CD4-positive, CD25-positive, alpha-beta regulatory T cell (primary cell): ENCODE measurements around the gene WDR43. TPM values are rescaled to one million over a fixed set of nuclear protein-coding genes. Genes with fewer than 3 reads are reported as not detected.

Experiments used
- ATAC-seq, 2 donors: fragments of 150-1000 bp; cut with Tn5 transposase; one replicate each; pipeline ENCODE4 v1.10.0; 2021; ENCODE audit warnings: low read depth in 2 of 2, moderate number of reproducible peaks in 2 of 2, moderate library complexity in 1 of 2
- DNase-seq, 3 donors: peaks; one replicate each; pipeline versions ENCODE4 v3.0.0 to v3.0.0-alpha.2; 2012 to 2022; ENCODE audit warnings: mixed read lengths in 1 of 3
- H3K27ac ChIP-seq: one replicate; pipeline ENCODE4 v1.7.0; 2013; ENCODE audit warnings: mild to moderate bottlenecking, low read length; ENCODE audit not compliant: insufficient read depth, poor library complexity, severe bottlenecking
- H3K27me3 ChIP-seq: one replicate; pipeline ENCODE4 v1.7.0; 2013; ENCODE audit warnings: low read length; ENCODE audit not compliant: control insufficient read depth, insufficient read depth
- H3K36me3 ChIP-seq: one replicate; pipeline ENCODE4 v1.7.0; 2013; ENCODE audit warnings: mild to moderate bottlenecking, low read length, moderate library complexity; ENCODE audit not compliant: control insufficient read depth, insufficient read depth
- H3K4me1 ChIP-seq: 2 replicates; pipeline ENCODE4 v1.7.0; 2013; ENCODE audit warnings: mild to moderate bottlenecking, low read length; ENCODE audit not compliant: insufficient read depth, control insufficient read depth, poor library complexity, severe bottlenecking
- H3K4me3 ChIP-seq: one replicate; pipeline ENCODE4 v1.7.0; 2013; ENCODE audit warnings: low read depth, mild to moderate bottlenecking, low read length, moderate library complexity
- H3K9me3 ChIP-seq, 2 experiments: 1 replicate in 1 of 2; 2 replicates in 1 of 2; pipeline ENCODE4 v1.7.0; 2013; ENCODE audit warnings: low read length in 2 of 2, mild to moderate bottlenecking in 1 of 2, moderate library complexity in 1 of 2; ENCODE audit not compliant: control insufficient read depth in 2 of 2
- H3K27ac Mint-ChIP-seq, 3 donors: one replicate each; pipeline ENCODE4 v1.8.0; 2020 to 2022; ENCODE audit warnings: mild to moderate bottlenecking in 3 of 3, mixed read lengths in 3 of 3, moderate library complexity in 2 of 3
- H3K27me3 Mint-ChIP-seq: one replicate; pipeline ENCODE4 v1.8.0; 2022; ENCODE audit warnings: mild to moderate bottlenecking, mixed read lengths
- H3K36me3 Mint-ChIP-seq: one replicate; pipeline ENCODE4 v1.8.0; 2020; ENCODE audit warnings: mixed read lengths
- H3K4me1 Mint-ChIP-seq, 4 donors: one replicate each; pipeline ENCODE4 v1.8.0; 2020 to 2022; ENCODE audit warnings: mixed read lengths in 4 of 4, mild to moderate bottlenecking in 1 of 4
- H3K4me3 Mint-ChIP-seq, 4 donors: one replicate each; pipeline ENCODE4 v1.8.0; 2020 to 2022; ENCODE audit warnings: mild to moderate bottlenecking in 4 of 4, mixed read lengths in 4 of 4, moderate library complexity in 3 of 4
- H3K9me3 Mint-ChIP-seq, 7 donors: one replicate each; pipeline ENCODE4 v1.8.0; 2020 to 2022; ENCODE audit warnings: mixed read lengths in 7 of 7, mild to moderate bottlenecking in 3 of 7, moderate library complexity in 2 of 7
- polyA plus RNA-seq, 4 donors: library from polyadenylated mRNA; unstranded; fragments of 300-500 nt; fragmentation: Illumina TruSeq; gene quantifications; one replicate each; pipeline ENCODE4 v1.2.3, GENCODE V29; 2021
- total RNA-seq: library from RNA; stranded (reverse); gene quantifications from one replicate; pipeline ENCODE4 v1.2.3, GENCODE V29; 2022

The WDR43 gene
- total and polyA plus RNA-seq, 5 donors from 2014 or later, result 27.4 to 70.1 (median 39.5) TPM

DNA sequence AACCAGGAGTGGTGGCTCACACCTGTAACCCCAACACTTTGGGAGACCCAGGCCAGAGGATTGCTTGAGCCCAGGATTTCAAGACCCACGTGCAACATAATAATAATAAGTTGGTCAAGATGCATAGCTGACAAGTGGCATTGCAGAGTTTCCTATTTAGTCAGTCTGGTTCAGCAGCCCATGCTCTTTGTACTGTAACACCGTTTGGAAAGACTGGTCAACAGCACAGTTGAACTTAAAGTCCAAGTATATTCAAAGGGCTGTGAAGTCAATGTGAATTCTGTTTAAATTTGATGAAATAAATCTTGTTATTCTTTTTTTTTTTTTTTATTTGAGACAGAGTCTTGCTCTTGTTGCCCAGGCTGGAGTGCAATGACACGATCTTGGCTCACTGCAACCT lies 22.8 kb upstream of the WDR43 start:
- no peaks in the 10 kb centered on the region for H3K36me3 ChIP-seq
- H3K27ac Mint-ChIP-seq, result peak overlapping the region in 1 of 3 donors; percentile 99

DNA sequence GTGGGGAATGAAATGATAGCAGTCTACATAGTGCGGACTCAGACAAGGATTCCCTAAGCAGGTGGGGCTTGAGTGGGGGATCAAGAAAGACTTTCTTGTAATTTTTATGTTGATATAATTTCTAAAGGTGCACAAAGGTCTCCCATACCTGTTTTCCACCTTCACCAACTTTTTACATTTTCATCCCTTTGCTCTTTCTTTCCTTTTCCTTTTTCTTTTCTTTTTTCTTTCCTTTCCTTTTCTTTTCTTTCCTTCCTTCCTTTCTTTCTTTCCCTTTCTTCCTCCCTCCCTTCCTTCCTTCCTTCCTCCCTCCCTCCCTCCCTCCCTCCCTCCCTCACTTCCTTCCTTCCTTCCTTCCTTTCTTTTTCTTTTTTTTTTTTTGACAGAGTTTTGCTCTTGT lies 14.3 kb upstream of the WDR43 start:
- Mint-ChIP-seq H3K27ac (no peak overlapping the region), H3K4me1 (peaks cover 0 to 2% (median 0%) of the 10 kb centered on the region in 4 donors), H3K36me3 (no peaks in the 10 kb centered on the region), H3K4me3 (no peak overlapping the region), H3K27me3 (peaks cover 33% of the 10 kb centered on the region), H3K9me3 (peaks cover 0 to 2% (median 0%) of the 10 kb centered on the region in 7 donors)
- Histone ChIP-seq H3K9me3 (no peaks in the 10 kb centered on the region), H3K27ac (no peak overlapping the region), H3K4me3 (no peak overlapping the region), H3K27me3 (peaks cover 9% of the 10 kb centered on the region), H3K36me3 (no peaks in the 10 kb centered on the region), H3K4me1 (no peaks in the 10 kb centered on the region)
- ATAC-seq, result no peak
- no peak for DNase-seq

More for the DNA sequence above, 22.8 kb upstream of the WDR43 start:
- Histone ChIP-seq H3K9me3 (no peaks in the 10 kb centered on the region), H3K27me3 (peaks cover 5% of the 10 kb centered on the region), H3K27ac (no peak overlapping the region), H3K4me1 (peaks cover 33% of the 10 kb centered on the region), H3K4me3 (peak overlapping the region; percentile 7)
- peaks cover 14% of the 10 kb centered on the region for H3K27me3 Mint-ChIP-seq
- peak overlapping the region in 3 of 4 donors; percentile 95 to 97 (median 95) for H3K4me3 Mint-ChIP-seq
- peaks cover 13 to 38% (median 21%) of the 10 kb centered on the region in 4 donors for H3K4me1 Mint-ChIP-seq
- H3K9me3 Mint-ChIP-seq, result peaks cover 0 to 2% (median 0%) of the 10 kb centered on the region in 7 donors
- ATAC-seq (no peak), DNase-seq (no peak)
- no peaks in the 10 kb centered on the region for H3K36me3 Mint-ChIP-seq

DNA sequence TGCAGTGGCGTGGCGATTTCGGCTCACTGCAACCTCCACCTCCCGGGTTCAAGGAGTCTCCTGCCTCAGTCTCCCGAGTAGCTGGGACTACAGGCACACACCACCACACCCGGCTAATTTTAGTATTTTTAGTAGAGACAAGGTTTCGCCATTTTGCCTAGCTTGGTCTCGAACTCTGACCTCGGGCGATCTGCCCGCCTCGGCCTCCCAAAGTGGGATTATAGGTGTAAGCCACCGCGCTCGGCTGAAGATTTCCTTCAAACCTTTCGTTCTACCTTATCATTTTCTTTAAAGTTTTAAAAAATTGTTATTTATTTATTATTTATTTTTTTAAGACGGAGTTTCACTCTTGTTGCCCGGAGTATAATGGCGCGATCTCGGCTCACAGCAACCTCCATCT lies 979 bp upstream of the WDR43 start:
- DNase-seq, result no peak

GRCh38 chr2:28895189-28895893 lies 874 bp downstream of the WDR43 start:
- H3K4me3 ChIP-seq, result peak overlapping the region; percentile 96
- H3K27me3 ChIP-seq, result no peaks in the 10 kb centered on the region
- Mint-ChIP-seq H3K4me1 (peaks cover 39 to 54% (median 47%) of the 10 kb centered on the region in 4 donors), H3K9me3 (no peaks in the 10 kb centered on the region), H3K27me3 (peaks cover 4% of the 10 kb centered on the region), H3K36me3 (no peaks in the 10 kb centered on the region), H3K4me3 (peak overlapping the region; percentile 94 to 99 (median 96)), H3K27ac (peak overlapping the region; percentile 83 to 97 (median 93))
- DNase-seq, result peak; percentile 9 to 52 (median 29)
- no peaks in the 10 kb centered on the region for H3K9me3 ChIP-seq
- H3K4me1 ChIP-seq, result peaks cover 47% of the 10 kb centered on the region
- H3K36me3 ChIP-seq, result peaks cover 2% of the 10 kb centered on the region
- ATAC-seq, result no peak
- H3K27ac ChIP-seq, result peak overlapping the region; percentile 68

More for the DNA sequence above, 979 bp upstream of the WDR43 start:
- Histone ChIP-seq H3K36me3 (no peaks in the 10 kb centered on the region), H3K27ac (no peak overlapping the region), H3K27me3 (no peaks in the 10 kb centered on the region), H3K4me3 (no peak overlapping the region), H3K9me3 (no peaks in the 10 kb centered on the region), H3K4me1 (peaks cover 39% of the 10 kb centered on the region)
- peak overlapping the region in 1 of 3 donors; percentile 21 for H3K27ac Mint-ChIP-seq
- no peak for ATAC-seq
- no peaks in the 10 kb centered on the region for H3K9me3 Mint-ChIP-seq
- peak overlapping the region; percentile 6 to 75 (median 18) for H3K4me3 Mint-ChIP-seq
- H3K4me1 Mint-ChIP-seq, result peaks cover 27 to 39% (median 32%) of the 10 kb centered on the region in 4 donors
- no peaks in the 10 kb centered on the region for H3K36me3 Mint-ChIP-seq
- peaks cover 10% of the 10 kb centered on the region for H3K27me3 Mint-ChIP-seq

- Mint-ChIP-seq H3K4me3 (peak overlapping the region; percentile 94 to 99 (median 96)), H3K27ac (no peak overlapping the region)
Observed at GRCh38 chr2:28896906-28897305, 2.4 kb downstream of the WDR43 start.

GRCh38 chr2:28898048-28898447 lies 3.6 kb downstream of the WDR43 start:
- no peak for ATAC-seq
- Histone ChIP-seq H3K9me3 (no peaks in the 10 kb centered on the region), H3K4me1 (peaks cover 47% of the 10 kb centered on the region), H3K27ac (no peak overlapping the region), H3K4me3 (peak overlapping the region; percentile 53), H3K36me3 (peaks cover 18% of the 10 kb centered on the region), H3K27me3 (no peaks in the 10 kb centered on the region)
- Mint-ChIP-seq H3K27ac (peak overlapping the region in 2 of 3 donors; percentile 20 to 21), H3K9me3 (no peaks in the 10 kb centered on the region), H3K36me3 (no peaks in the 10 kb centered on the region), H3K4me1 (peaks cover 47 to 71% (median 59%) of the 10 kb centered on the region in 4 donors), H3K27me3 (peaks cover 4% of the 10 kb centered on the region), H3K4me3 (peak overlapping the region; percentile 3 to 97 (median 58))
- DNase-seq, result no peak

More at GRCh38 chr2:28896906-28897305, 2.4 kb downstream of the WDR43 start:
- no peak overlapping the region for H3K27ac ChIP-seq
- Mint-ChIP-seq H3K9me3 (no peaks in the 10 kb centered on the region), H3K4me1 (peaks cover 47 to 66% (median 55%) of the 10 kb centered on the region in 4 donors), H3K36me3 (no peaks in the 10 kb centered on the region), H3K27me3 (peaks cover 4% of the 10 kb centered on the region)
- peaks cover 47% of the 10 kb centered on the region for H3K4me1 ChIP-seq
- no peaks in the 10 kb centered on the region for H3K9me3 ChIP-seq
- DNase-seq (no peak), ATAC-seq (no peak)
- peaks cover 6% of the 10 kb centered on the region for H3K36me3 ChIP-seq
- H3K27me3 ChIP-seq, result no peaks in the 10 kb centered on the region
- peak overlapping the region; percentile 96 for H3K4me3 ChIP-seq

DNA sequence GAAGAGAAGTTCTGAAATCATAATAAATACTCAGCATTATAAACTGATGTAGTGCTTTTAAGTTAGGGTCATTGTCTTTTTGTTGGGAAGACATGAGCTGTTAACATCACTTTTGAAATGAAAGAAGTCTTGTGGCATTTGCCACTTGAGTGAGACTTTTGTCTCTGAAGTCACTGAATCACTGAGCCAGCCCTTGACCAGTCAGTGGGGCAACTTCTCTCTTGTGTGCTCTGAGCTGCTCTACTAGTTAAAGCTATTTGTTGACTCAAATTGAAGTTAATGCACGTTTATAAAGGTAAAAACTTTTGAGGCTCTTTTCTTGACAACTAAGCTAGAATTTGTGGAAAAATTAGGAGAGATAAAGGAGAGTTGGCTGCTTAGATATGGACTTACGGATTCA lies 6.7 kb downstream of the WDR43 start:
- no peaks in the 10 kb centered on the region for H3K9me3 Mint-ChIP-seq
- peaks cover 44 to 77% (median 53%) of the 10 kb centered on the region in 4 donors for H3K4me1 Mint-ChIP-seq
- H3K9me3 ChIP-seq, result no peaks in the 10 kb centered on the region
- no peak for ATAC-seq
- H3K4me1 ChIP-seq, result peaks cover 31% of the 10 kb centered on the region
- H3K27ac Mint-ChIP-seq, result peak overlapping the region in 1 of 3 donors; percentile 44
- H3K27ac ChIP-seq, result no peak overlapping the region
- H3K4me3 ChIP-seq, result no peak overlapping the region
- H3K27me3 ChIP-seq, result no peaks in the 10 kb centered on the region
- DNase-seq, result no peak
- H3K27me3 Mint-ChIP-seq, result no peaks in the 10 kb centered on the region
- H3K4me3 Mint-ChIP-seq, result no peak overlapping the region
- H3K36me3 ChIP-seq, result peaks cover 33% of the 10 kb centered on the region
- peaks cover 11% of the 10 kb centered on the region for H3K36me3 Mint-ChIP-seq
